HepG2 (cell line): Measurements from ENCODE around the gene CYSTM1. TPM values are rescaled to one million over a fixed set of nuclear protein-coding genes. Genes with fewer than 3 reads are reported as not detected.

Experiments
- BRCA1 ChIP-seq: sonication (generic); formaldehyde crosslinking; IDR thresholded peaks from 2 replicates; pipeline ENCODE4 v1.4.0; 2020; ENCODE audit warnings: missing genetic modification reagents
- BRF2 ChIP-seq: sonication (generic); formaldehyde crosslinking; IDR thresholded peaks from 2 replicates; pipeline ENCODE4 v1.8.1; 2022; ENCODE audit warnings: mild to moderate bottlenecking, missing genetic modification reagents
- CEBPG ChIP-seq: IDR thresholded peaks from 2 replicates; pipeline ENCODE4 v1.6.1; 2016
- FOXK1 ChIP-seq: sonication (generic); formaldehyde crosslinking; IDR thresholded peaks from 2 replicates; pipeline ENCODE4 v1.4.0; 2020; ENCODE audit warnings: low read depth, missing genetic modification reagents, borderline replicate concordance
- FOXP4 ChIP-seq: sonication (generic); formaldehyde crosslinking; IDR thresholded peaks from 2 replicates; pipeline ENCODE4 v1.4.0; 2020; ENCODE audit warnings: missing genetic modification reagents
- HIC2 ChIP-seq: sonication (generic); formaldehyde crosslinking; IDR thresholded peaks from 2 replicates; pipeline ENCODE4 v1.9.0; 2022; ENCODE audit warnings: low read depth, missing genetic modification reagents
- ISL2 ChIP-seq: sonication (generic); formaldehyde crosslinking; IDR thresholded peaks from 2 replicates; pipeline ENCODE4 v1.5.0; 2020; ENCODE audit warnings: missing genetic modification reagents
- LBX2 ChIP-seq: sonication (generic); formaldehyde crosslinking; IDR thresholded peaks from 2 replicates; pipeline ENCODE4 v1.5.0; 2020; ENCODE audit warnings: missing genetic modification reagents, mild to moderate bottlenecking, borderline replicate concordance
- MEIS2 ChIP-seq: sonication (generic); formaldehyde crosslinking; IDR thresholded peaks from 2 replicates; pipeline ENCODE4 v1.9.0; 2021; ENCODE audit warnings: mild to moderate bottlenecking, missing genetic modification reagents
- NR0B2 ChIP-seq: sonication (generic); formaldehyde crosslinking; IDR thresholded peaks from 2 replicates; pipeline ENCODE4 v1.4.0; 2020; ENCODE audit warnings: mild to moderate bottlenecking, missing genetic modification reagents
- PAXIP1 ChIP-seq: sonication (generic); formaldehyde crosslinking; conservative IDR thresholded peaks from 2 replicates; pipeline ENCODE4 v1.4.0; 2020; ENCODE audit warnings: mild to moderate bottlenecking, missing genetic modification reagents, moderate library complexity
- SNAPC5 ChIP-seq: sonication (generic); formaldehyde crosslinking; IDR thresholded peaks from 2 replicates; pipeline ENCODE4 v1.8.1; 2023; ENCODE audit warnings: mild to moderate bottlenecking, missing genetic modification reagents, borderline replicate concordance
- SYNCRIP ChIP-seq: fragments of 200-400 bp; formaldehyde crosslinking; IDR thresholded peaks from 2 replicates; pipeline ENCODE4 v1.6.1; 2018; ENCODE audit warnings: mild to moderate bottlenecking, low read depth, low read length; ENCODE audit not compliant: insufficient read depth
- ZNF280B ChIP-seq: sonication (generic); formaldehyde crosslinking; IDR thresholded peaks from 2 replicates; pipeline ENCODE4 v1.5.0; 2020; ENCODE audit warnings: missing genetic modification reagents, mild to moderate bottlenecking, borderline replicate concordance
- ZNF567 ChIP-seq: sonication (generic); formaldehyde crosslinking; IDR thresholded peaks from 2 replicates; pipeline ENCODE4 v1.8.1; 2023; ENCODE audit warnings: mild to moderate bottlenecking, missing genetic modification reagents, borderline replicate concordance
- polyA plus RNA-seq, 8 experiments: library from polyadenylated mRNA; depleted of rRNA in 3 of 8; stranded (reverse) in 7 of 8; unstranded in 1 of 8; fragments of >200 nt; fragmentation: Illumina TruSeq in 4 of 8; extraction: Trizol in 4 of 8; gene quantifications; 2 replicates each; pipeline versions ENCODE4 v1.2.1 to v1.2.3, GENCODE V29; 2011 to 2016; ENCODE audit warnings: low read depth in 4 of 8, missing spikeins in 1 of 8, mixed read lengths in 1 of 8; ENCODE audit not compliant: insufficient read depth in 1 of 8
- total RNA-seq, 5 experiments: library from RNA; depleted of rRNA; stranded (reverse); fragments of >200 nt; fragmentation: Illumina TruSeq; extraction: Trizol; gene quantifications; 2 replicates each; pipeline ENCODE4 v1.2.3, GENCODE V29; 2016; ENCODE audit warnings: low read depth in 1 of 5

CYSTM1 gene
- total and polyA plus RNA-seq, 2 of the 13 experiments (the other 11 are each of a cell fraction or from before 2014, with no cell fraction given), result 40.0 to 73.4 TPM

GRCh38 chr5:140174465-140175366 is at the start of gene CYSTM1 (continued):
- TF ChIP-seq ZNF280B, result peak; percentile 77; the same call in 1 of the 2 replicates
- TF ChIP-seq FOXP4 (CRISPR knock-in tag), result no peak; the same call in 1 of the 2 replicates
- TF ChIP-seq PAXIP1 (CRISPR knock-in tag), result peak; percentile 48
- no peak for TF ChIP-seq MEIS2 (CRISPR knock-in tag)
- peak; percentile 91 for TF ChIP-seq CEBPG (CRISPR knock-in tag)
- TF ChIP-seq HIC2, result peak; percentile 60; the same call in 1 of the 2 replicates
- no peak for TF ChIP-seq BRCA1 (CRISPR knock-in tag)
- no peak for TF ChIP-seq SNAPC5 (CRISPR knock-in tag)
- TF ChIP-seq ZNF567 (CRISPR knock-in tag), result no peak
- TF ChIP-seq LBX2, result no peak; the same call in 1 of the 2 replicates
- no peak for TF ChIP-seq SYNCRIP
- peak; percentile 68 for TF ChIP-seq ISL2 (CRISPR knock-in tag)
- TF ChIP-seq FOXK1 (CRISPR knock-in tag), result peak; percentile 48; the same call in 1 of the 2 replicates
- TF ChIP-seq NR0B2, result peak; percentile 62; the same call in 1 of the 2 replicates
- TF ChIP-seq BRF2 (CRISPR knock-in tag), result peak; percentile 47; the same call in 1 of the 2 replicates
